ENCODE measurements around the gene SLC6A9.

DNA sequence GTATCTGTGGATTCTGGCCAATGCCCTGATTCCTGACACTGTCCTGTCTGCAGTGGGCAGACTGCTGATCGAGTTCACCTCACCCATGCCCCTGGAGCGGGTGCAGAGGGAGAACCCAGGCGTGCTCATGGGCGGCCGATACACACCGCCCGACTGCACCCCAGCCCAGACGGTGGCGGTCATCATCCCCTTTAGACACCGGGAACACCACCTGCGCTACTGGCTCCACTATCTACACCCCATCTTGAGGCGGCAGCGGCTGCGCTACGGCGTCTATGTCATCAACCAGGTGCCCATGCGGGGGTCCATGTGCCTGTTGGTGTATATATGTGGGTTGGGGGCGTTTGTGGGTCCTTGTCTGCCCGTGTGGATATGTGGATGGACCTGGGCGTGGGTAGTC, 49.6 kb downstream of the SLC6A9 start:
- TF ChIP-seq, protein P1, sequence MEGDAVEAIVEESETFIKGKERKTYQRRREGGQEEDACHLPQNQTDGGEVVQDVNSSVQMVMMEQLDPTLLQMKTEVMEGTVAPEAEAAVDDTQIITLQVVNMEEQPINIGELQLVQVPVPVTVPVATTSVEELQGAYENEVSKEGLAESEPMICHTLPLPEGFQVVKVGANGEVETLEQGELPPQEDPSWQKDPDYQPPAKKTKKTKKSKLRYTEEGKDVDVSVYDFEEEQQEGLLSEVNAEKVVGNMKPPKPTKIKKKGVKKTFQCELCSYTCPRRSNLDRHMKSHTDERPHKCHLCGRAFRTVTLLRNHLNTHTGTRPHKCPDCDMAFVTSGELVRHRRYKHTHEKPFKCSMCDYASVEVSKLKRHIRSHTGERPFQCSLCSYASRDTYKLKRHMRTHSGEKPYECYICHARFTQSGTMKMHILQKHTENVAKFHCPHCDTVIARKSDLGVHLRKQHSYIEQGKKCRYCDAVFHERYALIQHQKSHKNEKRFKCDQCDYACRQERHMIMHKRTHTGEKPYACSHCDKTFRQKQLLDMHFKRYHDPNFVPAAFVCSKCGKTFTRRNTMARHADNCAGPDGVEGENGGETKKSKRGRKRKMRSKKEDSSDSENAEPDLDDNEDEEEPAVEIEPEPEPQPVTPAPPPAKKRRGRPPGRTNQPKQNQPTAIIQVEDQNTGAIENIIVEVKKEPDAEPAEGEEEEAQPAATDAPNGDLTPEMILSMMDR (IDR thresholded peaks at IDR 0.05): no peak
- TF ChIP-seq EZH2 (IDR thresholded peaks at IDR 0.05; ENCODE audit: borderline replicate concordance, insufficient read depth, low read depth, low read length, poor library complexity, severe bottlenecking): no peak

Measured in B cell (primary cell).